Fibroblast of peridontal ligament (primary cell): ENCODE results near the gene SNRPN.
"Not testable (repeated sequence)": the region's sequence is repeated elsewhere in the genome, so short reads cannot be mapped to it uniquely, and the experiment has no call there.

ENCODE experiments used
- DNase-seq: peaks from one replicate; pipeline ENCODE4 v3.0.0-alpha.2; 2010; ENCODE audit errors: extremely low read depth

SNRPN gene

DNA sequence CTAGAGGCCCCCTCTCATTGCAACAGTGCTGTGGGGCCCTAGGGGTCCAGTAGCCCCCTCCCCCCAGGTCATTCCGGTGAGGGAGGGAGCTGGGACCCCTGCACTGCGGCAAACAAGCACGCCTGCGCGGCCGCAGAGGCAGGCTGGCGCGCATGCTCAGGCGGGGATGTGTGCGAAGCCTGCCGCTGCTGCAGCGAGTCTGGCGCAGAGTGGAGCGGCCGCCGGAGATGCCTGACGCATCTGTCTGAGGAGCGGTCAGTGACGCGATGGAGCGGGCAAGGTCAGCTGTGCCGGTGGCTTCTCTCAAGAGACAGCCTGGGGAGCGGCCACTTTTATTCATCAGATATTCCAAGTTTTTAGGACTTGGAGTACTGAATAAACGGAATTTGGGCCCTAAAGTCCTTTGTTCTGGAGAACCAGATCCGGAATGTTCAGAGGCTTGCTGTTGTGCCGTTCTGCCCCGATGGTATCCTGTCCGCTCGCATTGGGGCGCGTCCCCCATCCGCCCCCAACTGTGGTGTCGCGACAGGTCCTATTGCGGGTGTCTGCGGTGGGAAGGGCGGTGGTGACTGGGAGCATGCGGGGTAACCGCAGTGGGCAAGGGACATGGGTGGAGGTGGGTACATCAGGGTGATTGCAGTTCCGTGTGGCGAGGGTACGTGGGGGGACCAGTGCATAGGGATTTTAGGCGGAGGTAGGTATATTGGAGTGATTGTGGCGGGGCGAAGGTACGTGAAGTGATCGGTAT, at the start of gene SNRPN, which contains the start of gene SNURF:
SNRPN (plus strand) TSS at position 205 of the 748 bp plus-strand sequence. CDS start 19,467 bp downstream, outside the sequence.
SNURF (plus strand) TSS at position 205 of the 748 bp plus-strand sequence; CDS start at position 267, 62 bp downstream.
- DNase-seq: peak; percentile 61

- DNase-seq: no peak
Observed at GRCh38 chr15:24916305-24917009, 38.3 kb upstream of the SNRPN start.

DNA sequence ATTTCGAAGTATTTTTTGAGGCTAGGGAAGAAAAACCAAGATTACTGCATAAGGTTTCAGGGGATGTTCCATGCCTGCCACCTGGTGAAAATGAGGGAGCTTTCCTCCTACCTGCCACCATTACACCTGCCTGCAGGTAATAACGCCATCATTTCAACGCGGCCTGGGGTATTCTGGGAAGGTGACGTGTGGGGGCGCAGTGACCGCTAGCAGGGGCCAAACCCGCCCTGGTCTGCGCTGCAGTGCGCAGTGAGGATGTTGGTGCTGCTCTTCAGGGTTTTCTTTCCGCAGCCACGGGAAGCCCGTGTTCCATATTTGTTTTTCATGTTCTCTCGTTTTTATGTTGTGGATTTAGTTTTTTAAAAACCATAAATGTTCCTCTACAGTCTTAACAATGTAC, 37.4 kb upstream of the SNRPN start:
- DNase-seq: no peak

DNA sequence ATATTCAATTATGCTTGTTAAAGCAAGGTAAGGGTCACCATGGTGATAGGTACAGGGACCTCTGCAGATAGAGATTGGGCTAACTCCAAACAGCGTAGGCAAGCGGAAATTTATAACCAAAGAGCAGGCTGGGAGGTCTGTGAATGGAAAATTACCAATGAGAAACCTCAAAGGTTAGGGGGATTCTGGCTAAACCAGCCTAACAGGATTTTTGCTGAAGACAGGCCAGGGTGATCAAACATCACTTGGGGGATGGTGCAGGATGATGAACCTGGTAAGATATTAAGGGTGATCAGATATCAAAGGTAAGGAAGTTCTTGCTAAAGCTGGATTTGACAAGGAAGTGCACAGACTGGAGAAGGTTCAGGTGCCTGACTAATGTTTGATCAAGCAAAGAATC, 35.3 kb upstream of the SNRPN start:
- DNase-seq: no peak

DNA sequence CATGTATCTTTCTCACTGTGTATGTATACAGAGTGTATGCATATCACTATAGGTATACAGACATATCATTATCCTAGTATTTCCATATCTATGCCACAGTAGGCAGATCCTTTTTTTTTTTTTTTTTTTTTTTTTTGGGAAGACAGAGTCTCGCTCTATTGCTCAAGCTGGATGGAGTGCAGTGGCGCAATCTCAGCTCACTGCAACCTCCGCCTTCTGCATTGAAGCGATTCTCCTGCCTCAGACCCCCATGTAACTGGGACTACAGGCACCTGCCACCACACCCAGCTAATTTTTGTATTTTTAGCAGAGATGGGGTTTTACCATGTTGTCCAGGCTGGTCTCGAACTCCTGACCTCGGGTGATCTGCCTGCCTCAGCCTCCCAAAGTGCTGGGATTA, 32.0 kb upstream of the SNRPN start:
- DNase-seq: not testable (repeated sequence)

- no peak for DNase-seq
Observed at GRCh38 chr15:24924153-24924552, 30.6 kb upstream of the SNRPN start.

DNA sequence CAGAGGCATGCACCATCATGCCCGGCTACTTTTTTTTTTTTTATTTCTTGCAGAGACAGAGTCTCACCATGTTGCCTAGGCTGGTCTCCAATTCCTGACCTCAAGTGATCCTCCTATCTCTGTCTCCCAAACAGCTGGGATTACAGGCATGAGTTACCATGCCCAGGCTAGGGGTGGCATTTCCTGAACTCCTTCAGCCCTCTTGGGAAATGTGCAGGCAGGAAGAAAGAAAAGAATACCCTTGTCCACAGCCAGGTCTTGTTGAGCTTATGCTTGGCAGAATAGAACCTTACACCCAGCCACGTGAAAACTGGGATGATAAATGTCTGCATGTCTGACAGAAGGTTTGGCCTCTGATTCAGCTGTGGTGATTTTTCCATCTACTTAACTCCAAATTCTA, 30.2 kb upstream of the SNRPN start:
- no peak for DNase-seq

DNA sequence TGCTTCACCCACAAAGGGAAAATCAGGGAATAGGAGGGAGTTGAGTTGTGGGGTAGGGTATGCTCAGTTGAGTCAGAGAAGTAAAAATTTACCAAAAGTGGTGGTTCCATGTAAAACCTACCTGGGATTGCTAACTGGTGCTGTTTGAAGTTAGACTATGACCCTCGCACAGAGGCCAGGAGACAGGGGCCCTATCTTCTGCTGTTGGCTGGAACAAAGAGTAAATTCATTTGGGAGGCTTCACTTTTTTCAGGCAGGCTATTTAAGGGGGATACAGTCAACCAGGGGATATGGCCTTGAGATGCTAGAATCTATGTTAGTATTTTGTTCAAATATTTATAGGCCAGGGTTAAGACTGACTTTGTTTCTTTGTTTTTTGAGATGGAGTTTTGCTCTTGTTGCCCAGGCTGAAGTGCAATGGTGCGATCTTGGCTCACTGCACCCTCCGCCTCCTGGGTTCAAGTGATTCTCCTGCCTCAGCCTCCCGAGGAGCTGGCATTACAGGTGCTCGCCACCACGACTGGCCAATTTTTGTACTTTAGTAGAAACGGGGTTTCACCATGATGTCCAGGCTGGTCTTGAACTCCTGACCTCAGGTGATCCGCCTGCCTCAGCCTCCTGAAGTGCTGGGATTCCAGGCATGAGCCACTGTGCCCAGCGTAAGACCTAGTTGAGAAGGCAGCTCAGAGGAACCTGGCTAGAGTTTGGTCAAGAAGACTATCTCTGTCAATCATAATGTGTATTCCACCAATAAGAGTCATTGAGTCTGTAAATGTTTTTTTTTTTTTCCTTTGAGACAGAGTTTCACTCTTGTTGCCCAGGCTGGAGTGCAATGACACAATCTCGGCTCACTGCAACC, 22.7 kb upstream of the SNRPN start:
- not testable (repeated sequence) for DNase-seq

- no peak for DNase-seq
Observed at GRCh38 chr15:24933716-24934115, 21.1 kb upstream of the SNRPN start.

DNA sequence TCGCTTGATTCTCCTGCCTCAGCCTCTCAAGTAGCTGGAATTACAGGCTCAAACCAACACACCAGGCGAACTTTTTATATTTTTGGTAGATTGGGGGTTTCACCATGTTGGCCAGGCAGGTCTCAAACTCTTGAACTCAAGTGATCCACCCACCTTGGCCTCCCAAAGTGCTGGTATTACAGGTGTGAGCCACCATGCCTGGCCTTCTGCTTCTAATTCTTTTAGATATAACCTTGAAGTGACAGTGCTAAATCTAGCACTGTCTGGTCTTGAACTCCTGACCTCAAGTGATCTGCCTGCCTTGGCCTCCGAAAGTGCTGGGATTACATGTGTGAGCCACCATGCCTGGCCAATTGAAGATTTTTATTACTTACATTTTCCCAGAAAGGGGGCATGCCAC, 16.6 kb upstream of the SNRPN start:
- DNase-seq: not testable (repeated sequence)

DNA sequence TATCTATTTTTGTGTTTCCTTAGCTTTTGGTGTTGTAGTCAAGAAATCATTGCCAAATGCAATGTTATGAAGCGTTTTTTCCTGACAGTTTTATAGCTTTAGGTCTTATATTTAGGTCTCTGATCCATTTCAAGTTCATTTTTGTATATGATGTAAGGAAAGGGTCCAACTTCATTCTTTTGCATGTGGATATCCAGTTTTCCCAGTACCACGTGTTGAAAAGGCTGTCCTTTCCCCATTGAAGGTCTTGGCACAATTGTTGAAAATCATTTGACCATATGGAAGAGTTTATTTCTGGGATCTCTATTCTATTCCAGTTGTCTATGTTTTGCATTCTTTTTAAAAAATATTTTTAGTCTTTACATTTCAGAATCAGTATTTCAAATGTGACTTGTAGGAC, 14.6 kb upstream of the SNRPN start:
- no peak for DNase-seq

DNA sequence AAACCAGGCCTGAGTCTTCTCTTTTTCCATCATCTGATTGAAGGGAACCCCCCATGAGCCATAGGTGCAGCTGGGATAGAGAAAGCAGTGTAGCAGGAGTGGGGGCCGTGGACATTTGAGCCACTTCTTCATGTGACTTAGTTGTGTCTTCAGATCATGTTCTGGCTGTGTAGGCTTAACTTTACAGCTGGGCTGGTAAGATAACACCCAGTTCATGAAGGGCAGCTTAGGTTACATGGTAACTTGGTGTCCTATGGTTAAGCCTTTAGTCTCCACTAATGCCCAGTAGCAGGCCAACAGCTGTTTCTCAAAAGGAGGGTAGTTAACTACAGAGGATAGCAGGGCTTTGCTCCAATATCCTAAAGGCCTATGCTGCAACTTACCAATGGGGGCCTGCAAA, 11.4 kb upstream of the SNRPN start:
- DNase-seq: no peak

- DNase-seq: no peak
Observed at GRCh38 chr15:24944954-24945353, 9.8 kb upstream of the SNRPN start.

GRCh38 chr15:24945711-24946110, 9.1 kb upstream of the SNRPN start:
- no peak for DNase-seq

DNA sequence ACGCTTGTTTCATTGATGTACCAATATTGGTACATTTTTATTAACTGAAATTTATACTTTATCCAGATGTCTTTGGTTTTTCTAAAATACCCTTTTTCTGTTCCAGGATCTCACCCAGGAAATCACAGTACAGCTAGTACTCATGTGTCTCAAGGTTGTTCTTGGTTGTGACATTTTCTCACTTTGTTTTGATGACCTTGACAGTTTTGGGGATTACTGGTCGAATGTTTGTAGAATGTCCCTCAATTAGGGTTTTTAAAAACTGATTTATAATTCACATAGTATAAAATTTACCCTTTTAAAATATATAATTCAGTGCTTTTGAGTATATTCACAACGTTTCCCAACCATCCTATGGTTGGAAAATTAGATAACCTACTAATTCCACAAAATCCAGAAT, 6.3 kb upstream of the SNRPN start:
- no peak for DNase-seq

- DNase-seq: no peak
Observed at GRCh38 chr15:24955531-24955921, 739 bp downstream of the SNRPN start.

DNA sequence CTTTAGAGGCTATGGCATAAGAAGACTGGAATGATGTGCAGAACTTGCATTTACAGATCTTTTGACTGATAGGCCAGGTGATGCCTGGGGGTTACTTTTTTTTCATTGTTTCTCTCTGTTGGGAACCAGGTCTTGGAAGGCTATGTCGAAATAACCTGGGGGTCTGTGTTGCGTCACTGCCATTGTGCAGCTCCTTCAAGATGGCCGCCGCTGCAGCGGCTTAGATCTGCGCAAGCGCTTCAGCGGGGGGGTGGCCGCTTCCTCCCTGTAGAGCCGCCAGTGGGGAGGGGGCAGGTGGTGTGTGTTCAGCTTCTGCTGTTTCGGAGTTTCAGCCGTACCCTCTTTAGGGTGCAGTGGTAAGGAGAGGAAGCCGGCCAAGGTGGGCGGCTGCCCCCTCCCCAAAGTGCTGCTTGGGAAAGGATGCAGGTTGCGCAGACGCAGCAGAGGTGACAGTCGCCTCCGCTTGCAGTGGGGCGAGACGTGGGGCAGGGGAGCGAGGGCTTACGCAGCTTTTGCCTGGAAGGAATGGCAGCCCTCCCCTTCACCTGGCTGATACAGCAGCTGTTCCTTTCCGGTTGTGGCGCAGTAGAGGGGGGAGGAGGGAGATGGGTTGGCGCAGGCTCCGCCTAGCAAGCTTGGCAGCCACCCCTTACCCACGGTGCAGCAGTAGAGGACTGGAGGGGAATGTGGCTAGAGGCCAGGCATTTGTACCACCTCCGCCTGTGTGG, 1.5 kb downstream of the SNRPN start:
- DNase-seq: peak; percentile 68

DNA sequence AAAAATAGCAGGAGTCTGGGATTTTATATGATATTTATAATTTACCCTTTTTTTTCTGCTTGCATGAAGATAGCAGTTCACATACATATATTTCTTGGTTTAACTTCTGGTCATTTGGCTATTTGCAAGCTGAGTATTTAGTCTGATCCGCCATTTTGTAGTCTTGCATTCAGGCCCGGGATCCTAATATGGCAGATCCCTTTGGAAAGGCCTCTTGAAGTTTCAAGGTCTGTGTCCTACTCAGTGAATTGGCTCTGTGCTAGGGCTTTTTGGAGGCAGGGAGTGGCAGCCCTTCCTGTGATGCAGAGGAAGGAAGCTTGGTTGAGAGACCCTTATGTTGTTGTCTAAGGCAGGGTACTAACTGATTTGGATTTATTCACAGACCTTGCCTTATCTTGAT, 2.9 kb downstream of the SNRPN start:
- DNase-seq: no peak

GRCh38 chr15:24961967-24962366, 7.2 kb downstream of the SNRPN start:
- no peak for DNase-seq

GRCh38 chr15:24962880-24963279, 8.1 kb downstream of the SNRPN start:
- no peak for DNase-seq

DNA sequence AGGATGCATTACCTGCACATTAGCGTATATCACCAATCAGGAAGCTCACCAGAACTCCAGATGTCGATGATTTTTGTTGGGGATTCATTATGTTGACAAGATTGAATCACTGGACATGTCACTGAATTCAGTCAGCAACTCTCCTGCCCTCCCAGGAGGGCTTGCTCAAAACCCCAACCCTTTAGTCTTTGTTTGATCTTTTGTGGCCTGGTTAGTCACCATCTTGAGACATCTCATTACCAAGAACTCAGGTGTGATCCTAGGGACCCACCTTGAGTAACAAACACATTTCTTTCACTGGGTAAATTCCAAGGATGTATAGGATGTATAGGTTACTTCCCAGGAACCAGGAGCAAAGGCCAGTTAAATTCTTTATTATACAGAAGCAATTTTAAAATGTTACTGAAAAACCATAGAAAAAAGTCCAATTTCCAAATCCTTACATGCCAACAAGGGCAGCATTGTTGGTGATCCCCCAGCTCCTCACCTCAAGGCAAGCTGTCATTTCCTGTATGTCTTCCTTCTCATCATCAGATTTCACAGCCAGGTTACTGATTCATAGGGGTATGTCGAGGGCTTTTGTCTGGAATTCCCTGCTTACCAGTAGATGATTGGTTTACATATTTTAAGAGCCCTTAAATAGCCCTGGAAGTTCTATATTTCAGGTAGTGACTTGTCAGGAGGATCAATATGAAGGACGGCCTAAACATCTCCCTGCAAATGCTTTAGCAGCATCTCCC, 11.7 kb downstream of the SNRPN start:
- no peak for DNase-seq
